AG08395 (cell line): ENCODE measurements around the gene CALHM2.
"Not testable (repeated sequence)": the region's sequence is repeated elsewhere in the genome, so short reads cannot be mapped to it uniquely, and the experiment has no call there.

ENCODE experiments used
- DNase-seq: peaks from one replicate; pipeline ENCODE4 v3.0.0; 2012; ENCODE audit warnings: mixed read lengths, low spot score

CALHM2 gene

DNA sequence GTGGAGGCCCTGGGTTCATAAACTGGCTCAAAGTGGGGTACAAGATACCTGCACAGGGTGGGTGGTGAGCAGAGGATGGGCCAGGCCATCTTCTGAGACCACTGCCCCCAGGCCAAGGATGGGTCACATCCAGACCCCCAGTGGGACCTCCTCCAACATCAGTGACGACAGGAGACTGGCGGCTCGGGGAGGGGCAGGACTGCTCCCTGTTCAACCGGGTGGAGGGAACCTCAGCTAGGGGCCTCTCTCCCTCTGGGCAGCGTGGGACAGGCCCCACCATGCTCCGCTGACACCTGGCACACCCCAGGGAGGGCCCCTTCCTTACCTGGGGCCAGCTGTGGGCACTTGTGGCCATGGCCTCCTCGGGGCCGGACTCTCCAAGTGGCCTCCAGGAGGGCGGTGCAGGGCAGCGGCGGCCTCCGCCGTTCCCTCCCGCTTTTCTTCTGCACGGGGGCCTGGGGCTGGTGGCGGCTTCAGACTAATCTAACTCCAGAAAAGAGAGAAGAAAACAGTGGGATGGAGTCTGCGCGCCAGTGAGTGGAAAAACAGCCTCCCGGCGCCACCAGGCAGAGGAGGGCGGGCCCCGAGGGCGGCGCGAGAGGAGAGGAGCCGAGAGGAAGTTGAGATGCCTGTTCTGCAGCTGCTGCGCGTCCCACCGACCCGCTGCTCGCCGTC is at the start of gene CALHM2:
Gene CALHM2, minus strand, starts transcription at position 540 of the 675 bp plus-strand sequence. CDS start 2,429 bp downstream, outside the sequence.
- DNase-seq: peak; percentile 81

GRCh38 chr10:103501186-103501585 is 49.0 kb upstream of the CALHM2 start:
- no peak for DNase-seq

DNA sequence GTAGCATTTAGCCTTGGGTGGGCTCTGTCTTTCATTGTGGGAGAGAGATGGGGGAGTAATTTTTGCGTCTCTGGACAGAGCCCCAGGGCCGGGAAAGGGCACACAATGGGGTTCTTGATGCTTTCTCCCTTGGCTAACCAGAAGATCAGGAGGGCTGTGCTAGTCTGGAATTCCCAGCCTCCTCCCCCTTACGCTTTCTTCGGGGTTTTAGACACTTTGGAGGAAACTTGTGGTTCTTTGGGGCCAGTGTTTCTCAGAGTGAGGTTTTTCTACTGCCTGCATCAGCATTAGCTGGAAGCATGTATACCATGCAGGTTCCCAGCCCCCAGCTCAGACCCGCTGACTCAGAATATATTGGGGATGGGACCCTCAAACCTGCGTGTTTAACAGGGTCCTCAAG is 48.3 kb upstream of the CALHM2 start:
- DNase-seq: no peak

- no peak for DNase-seq
Measured at GRCh38 chr10:103499881-103500280, 47.7 kb upstream of the CALHM2 start.

DNA sequence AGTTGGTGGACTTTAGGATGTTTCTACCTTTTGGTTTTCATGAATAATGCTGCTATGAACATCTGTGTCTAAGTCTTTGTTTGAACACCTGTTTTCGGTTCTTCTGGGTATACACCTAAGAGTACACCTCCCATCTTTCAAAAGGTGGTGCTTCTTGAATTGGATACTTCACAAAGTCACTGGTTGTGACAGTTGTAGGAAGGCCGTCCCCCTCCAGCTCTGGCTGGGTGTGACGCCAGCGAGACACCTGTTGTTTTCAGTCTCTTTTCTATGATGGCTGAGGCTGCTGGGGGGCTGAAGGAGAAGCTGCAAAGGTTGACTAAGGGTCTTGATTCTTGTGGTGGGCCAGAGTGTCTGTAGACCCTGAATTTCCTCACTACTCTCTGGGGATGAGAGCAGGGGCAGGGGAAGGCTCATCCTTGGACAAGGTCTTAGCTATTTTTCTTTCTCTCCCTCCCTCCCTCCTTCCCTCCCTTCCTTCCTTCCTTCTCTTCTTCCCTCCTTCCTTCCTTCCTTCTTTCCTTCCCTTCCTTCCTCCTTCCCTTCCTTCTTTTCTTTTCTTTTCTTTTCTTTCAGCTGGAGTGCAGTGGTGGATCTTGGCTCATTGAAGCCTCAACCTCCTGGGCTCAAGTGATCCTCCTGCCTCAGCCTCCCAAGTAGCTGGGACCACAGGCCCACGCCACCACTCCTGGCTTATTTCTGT is 46.9 kb upstream of the CALHM2 start:
- DNase-seq: no peak

GRCh38 chr10:103497161-103497915 is 45.2 kb upstream of the CALHM2 start:
- no peak for DNase-seq

GRCh38 chr10:103495321-103495720 is 43.2 kb upstream of the CALHM2 start:
- no peak for DNase-seq

DNA sequence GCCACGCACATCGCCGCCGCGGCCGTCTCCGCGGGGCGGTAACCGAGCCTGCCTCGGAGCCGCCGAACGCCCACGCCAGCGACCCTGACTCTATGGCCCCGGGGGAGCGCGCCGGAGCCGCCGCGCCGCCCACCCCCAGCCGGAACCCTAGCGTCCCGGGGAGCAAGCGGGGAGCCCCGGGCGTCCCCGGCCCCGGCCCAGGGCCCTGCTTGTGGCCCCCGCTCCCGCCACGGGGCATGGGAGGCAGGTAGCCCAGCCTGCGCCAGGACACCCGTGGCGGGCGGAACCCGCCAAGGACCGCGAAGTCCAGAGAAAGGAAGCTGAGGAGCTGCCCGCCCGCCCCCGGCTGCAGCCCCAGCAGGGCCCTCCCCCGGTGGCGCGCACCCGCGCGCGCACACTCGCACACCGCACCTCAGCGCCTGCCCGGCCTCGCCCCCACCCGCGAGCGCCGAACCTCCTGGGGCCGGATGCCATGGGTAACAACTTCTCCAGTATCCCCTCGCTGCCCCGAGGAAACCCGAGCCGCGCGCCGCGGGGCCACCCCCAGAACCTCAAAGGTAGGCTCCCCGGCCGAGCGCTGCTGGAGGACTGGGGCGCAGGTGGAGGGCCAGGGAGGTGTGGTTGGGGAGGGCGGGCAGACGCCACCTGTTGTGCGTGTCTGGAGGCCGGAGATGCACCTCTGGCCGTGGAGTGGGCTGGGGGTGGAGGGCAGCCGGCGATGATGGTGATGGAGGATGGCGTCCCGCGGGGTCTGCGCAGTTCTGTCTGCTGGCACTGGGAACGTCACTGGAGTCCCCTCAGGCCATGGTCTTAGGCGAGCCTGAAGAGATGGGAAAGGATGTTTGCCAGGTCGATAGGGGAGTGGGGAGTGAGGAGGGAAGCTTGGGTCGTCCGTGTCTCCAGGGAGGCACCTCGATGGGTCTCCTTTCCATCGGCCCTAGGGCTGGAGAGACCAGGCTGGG is 42.0 kb upstream of the CALHM2 start:
- no peak for DNase-seq

DNA sequence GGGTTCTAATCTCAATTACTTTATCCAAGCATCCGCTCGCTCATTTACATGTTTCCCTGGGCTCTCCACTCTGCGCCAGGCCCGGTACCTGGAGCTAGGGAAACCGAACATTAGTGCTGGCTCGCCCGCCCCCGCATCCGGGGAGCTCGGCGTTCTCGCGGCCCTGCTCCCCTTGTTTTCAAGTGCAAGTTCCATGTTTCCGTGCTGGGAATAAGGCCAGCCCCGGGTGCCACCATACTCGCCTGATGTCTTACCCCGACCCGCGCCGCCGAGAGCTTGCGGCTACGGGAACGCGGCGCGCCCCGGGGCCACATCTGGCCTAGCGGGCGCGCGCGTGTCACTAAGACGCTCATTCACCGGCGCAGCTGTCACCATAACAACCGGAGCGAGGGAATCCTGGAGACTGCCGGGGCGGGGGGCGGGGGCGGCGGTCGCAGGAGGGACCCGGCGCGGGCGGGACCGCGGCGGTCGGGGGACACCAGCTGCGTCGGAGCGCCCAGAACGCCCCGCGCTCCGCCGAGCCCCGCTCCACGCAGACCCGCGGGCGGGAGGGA is 41.3 kb upstream of the CALHM2 start, which contains the start of gene NEURL1:
Gene NEURL1, plus strand, starts transcription at position 344 of the 554 bp plus-strand sequence. CDS start 683 bp downstream, outside the sequence.
- DNase-seq: no peak

DNA sequence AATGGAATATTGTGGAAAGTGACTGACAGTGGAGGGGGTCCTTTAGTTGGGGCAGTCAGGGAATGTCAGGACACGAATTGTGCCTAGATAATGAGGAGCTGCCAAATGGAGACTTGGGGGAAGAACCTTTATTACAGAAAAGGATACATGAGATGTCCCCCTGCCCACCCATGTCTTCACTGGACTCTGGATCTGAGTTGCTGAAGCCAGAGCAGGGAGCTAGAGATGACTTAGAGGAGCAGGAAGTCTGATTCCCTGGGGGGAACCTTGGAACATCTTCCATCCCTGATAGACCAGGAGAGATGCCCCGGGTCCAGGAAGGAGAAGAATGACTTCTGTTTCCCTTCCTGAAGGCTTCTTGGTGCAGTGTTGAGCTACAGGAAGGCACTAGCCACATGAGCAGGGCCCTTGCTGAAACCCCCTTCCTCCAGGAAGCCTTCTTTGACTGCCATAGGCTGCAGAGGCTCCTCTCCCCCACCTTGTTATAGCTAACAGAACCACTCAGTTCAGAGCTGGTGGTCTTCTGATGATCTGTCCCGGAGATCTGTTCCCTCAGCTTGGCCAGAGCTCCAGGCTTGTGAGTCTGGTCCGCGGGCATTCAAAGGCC is 40.6 kb upstream of the CALHM2 start:
- DNase-seq: no peak

- peak; percentile 91 for DNase-seq
Measured at GRCh38 chr10:103491729-103492364, 39.7 kb upstream of the CALHM2 start.

DNA sequence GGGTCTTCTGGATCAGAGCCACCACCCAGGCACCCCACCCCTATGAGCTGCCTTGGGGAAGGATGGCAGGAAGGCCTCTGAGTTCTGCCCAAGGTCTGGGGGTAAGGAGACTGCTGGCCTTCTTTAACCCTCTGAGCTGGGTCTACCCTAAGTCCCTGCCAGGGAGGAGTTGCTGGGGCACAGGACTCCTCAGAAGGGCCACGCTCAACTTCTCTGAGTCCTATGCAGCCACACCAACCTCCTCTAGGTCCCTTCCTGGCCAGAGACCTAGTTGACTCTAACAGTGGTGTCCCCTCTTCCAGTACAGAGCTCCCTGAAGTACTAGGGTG is 38.8 kb upstream of the CALHM2 start:
- no peak for DNase-seq

GRCh38 chr10:103487410-103487708 is 35.2 kb upstream of the CALHM2 start:
- DNase-seq: no peak

- not testable (repeated sequence) for DNase-seq
Measured at GRCh38 chr10:103486635-103487409, 34.7 kb upstream of the CALHM2 start.

- peak; percentile 64 for DNase-seq
Measured at GRCh38 chr10:103481974-103482531, 29.9 kb upstream of the CALHM2 start.

GRCh38 chr10:103480521-103480920 is 28.4 kb upstream of the CALHM2 start:
- peak; percentile 75 for DNase-seq

- peak; percentile 54 for DNase-seq
Measured at GRCh38 chr10:103479135-103479534, 27.0 kb upstream of the CALHM2 start, which contains the start of gene CALHM3. Gene CALHM3, minus strand, starts transcription at chr10:103479240. Its CDS starts 208 bp downstream, at chr10:103479032.

- DNase-seq: no peak
Measured at GRCh38 chr10:103478671-103479070, 26.5 kb upstream of the CALHM2 start.

- DNase-seq: no peak
Measured at GRCh38 chr10:103476046-103476768, 24.0 kb upstream of the CALHM2 start.
